Activated CD4-positive, alpha-beta T cell treated with anti-CD3 and anti-CD28 coated beads for 24 hours (primary cell): ENCODE data around the gene RLIM.

ENCODE experiments used
- DNase-seq, 2 donors: peaks; one replicate each; pipeline ENCODE4 v3.0.0-alpha.2; 2020; ENCODE audit warnings: low read depth in 2 of 2

RLIM gene

GRCh38 chrX:74536832-74537371 lies 77.5 kb downstream of the RLIM start:
- DNase-seq: no peak

GRCh38 chrX:74536152-74536831 lies 78.1 kb downstream of the RLIM start:
- no peak for DNase-seq

- DNase-seq: no peak
Observed at GRCh38 chrX:74535408-74536151, 78.8 kb downstream of the RLIM start.
